ENCODE data around the gene GPR143.

- no peak for TF ChIP-seq POLR2AphosphoS5 (IDR thresholded peaks at IDR 0.05; ENCODE audit: borderline replicate concordance, low read depth, low read length)
- TF ChIP-seq EZH2 (IDR thresholded peaks at IDR 0.05): no peak
- no peak for TF ChIP-seq FOXP2 (optimal IDR thresholded peaks at IDR 0.05; ENCODE audit: control extremely low read depth, extremely low read length, insufficient read depth)
Observed at GRCh38 chrX:9784332-9784731, 18.7 kb upstream of the GPR143 start.

Measured in SK-N-MC (cell line).